Measurements from ENCODE around the gene SGIP1. TPM values are rescaled to one million over a fixed set of nuclear protein-coding genes. Genes with fewer than 3 reads are reported as not detected.

The SGIP1 gene
- total RNA-seq, 1 experiment from 2014 or later, result not detected

DNA sequence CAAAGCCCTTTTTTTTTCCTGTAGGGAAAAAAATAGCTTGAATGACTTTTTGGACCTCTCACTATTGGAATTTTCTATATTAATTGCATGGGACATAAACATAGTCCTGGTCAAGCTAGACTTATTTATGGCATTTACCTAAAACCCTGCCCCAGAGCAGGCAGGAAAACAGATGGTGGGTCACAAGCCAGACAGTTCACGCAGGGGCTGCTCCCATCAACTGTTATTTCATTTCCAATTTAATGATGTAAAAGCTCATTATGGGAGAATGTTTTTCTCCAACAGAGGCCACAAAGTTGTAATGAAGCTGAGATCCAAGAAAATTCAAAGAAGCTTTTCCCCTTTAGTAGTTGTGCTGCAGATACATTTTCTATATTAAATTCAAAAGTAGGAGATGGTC lies 99.2 kb downstream of the SGIP1 start:
- CTCF ChIA-PET, result no interaction called here
- POLR2A ChIA-PET (ENCODE audit: unreplicated experiment), result no interaction called here
- BruUV-seq (replicated peaks), result no TSS peak
- no peaks in the 10 kb centered on the region for H3K4me1 ChIP-seq (ENCODE audit: insufficient read depth, low read length)
- no peaks in the 10 kb centered on the region for H3K9me2 ChIP-seq (replicated peaks; ENCODE audit: low read length)
- H3K4me2 ChIP-seq (ENCODE audit: low read length), result no peak overlapping the region
- H3K4me3 ChIP-seq (ENCODE audit: low read length), result no peak overlapping the region
- intact Hi-C loops (cut with micrococcal nuclease), result no loop called here
- no peaks in the 10 kb centered on the region for H4K20me1 ChIP-seq (ENCODE audit: low read length)
- no peak overlapping the region for H3K27ac ChIP-seq (ENCODE audit: low read length)
- DNase-seq (no peak), ATAC-seq (no peak)
- no peaks in the 10 kb centered on the region for H3K9me3 ChIP-seq (ENCODE audit: low read length)
- H3K27me3 ChIP-seq (ENCODE audit: low read length), result peaks cover 22% of the 10 kb centered on the region; the same call in 1 of the 2 replicates
- H3K36me3 ChIP-seq (ENCODE audit: low read depth, low read length), result no peaks in the 10 kb centered on the region
- H3K9ac ChIP-seq (ENCODE audit: low read length), result no peak overlapping the region
- no peak for TF ChIP-seq EZH2 (IDR thresholded peaks at IDR 0.05; ENCODE audit: low read length, unreplicated experiment)
- TF ChIP-seq EZH2phosphoT487 (IDR thresholded peaks at IDR 0.05; ENCODE audit: borderline replicate concordance, low read length), result no peak
- TF ChIP-seq, protein P1, sequence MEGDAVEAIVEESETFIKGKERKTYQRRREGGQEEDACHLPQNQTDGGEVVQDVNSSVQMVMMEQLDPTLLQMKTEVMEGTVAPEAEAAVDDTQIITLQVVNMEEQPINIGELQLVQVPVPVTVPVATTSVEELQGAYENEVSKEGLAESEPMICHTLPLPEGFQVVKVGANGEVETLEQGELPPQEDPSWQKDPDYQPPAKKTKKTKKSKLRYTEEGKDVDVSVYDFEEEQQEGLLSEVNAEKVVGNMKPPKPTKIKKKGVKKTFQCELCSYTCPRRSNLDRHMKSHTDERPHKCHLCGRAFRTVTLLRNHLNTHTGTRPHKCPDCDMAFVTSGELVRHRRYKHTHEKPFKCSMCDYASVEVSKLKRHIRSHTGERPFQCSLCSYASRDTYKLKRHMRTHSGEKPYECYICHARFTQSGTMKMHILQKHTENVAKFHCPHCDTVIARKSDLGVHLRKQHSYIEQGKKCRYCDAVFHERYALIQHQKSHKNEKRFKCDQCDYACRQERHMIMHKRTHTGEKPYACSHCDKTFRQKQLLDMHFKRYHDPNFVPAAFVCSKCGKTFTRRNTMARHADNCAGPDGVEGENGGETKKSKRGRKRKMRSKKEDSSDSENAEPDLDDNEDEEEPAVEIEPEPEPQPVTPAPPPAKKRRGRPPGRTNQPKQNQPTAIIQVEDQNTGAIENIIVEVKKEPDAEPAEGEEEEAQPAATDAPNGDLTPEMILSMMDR (conservative IDR thresholded peaks at IDR 0.05; ENCODE audit: low read depth, low read length), result no peak
- no peaks in the 10 kb centered on the region for H3K79me2 ChIP-seq (ENCODE audit: low read length)
- H2AFZ ChIP-seq (ENCODE audit: low read length), result no peak overlapping the region
- H3F3A ChIP-seq (ENCODE audit: low read length, unreplicated experiment), result no peaks in the 10 kb centered on the region

DNA sequence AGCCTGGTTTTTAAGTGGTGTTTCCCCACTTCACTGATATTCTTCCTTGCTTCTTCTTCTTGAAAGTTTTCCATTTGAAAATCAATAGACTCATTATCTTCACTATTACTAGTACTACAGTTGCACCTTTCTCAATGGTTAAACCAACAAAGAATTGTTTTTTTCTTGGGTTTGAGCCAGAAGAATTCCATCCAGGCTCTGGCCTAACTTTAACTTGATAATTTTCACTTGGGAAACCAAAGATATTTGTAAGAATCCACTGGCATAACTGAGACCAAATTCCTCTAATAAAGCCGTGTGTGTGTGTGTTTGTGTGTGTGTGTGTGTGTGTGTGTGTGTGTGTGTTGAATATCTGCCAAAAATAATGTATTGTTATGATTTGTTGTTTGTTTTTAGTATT lies 103.2 kb downstream of the SGIP1 start:
- Histone ChIP-seq H4K20me1 (ENCODE audit: low read length) (no peaks in the 10 kb centered on the region), H3K4me3 (ENCODE audit: low read length) (no peak overlapping the region), H3K27ac (ENCODE audit: low read length) (no peak overlapping the region), H3F3A (ENCODE audit: low read length, unreplicated experiment) (no peaks in the 10 kb centered on the region), H2AFZ (ENCODE audit: low read length) (no peak overlapping the region), H3K4me2 (ENCODE audit: low read length) (no peak overlapping the region), H3K9ac (ENCODE audit: low read length) (no peak overlapping the region), H3K36me3 (ENCODE audit: low read depth, low read length) (no peaks in the 10 kb centered on the region), H3K9me2 (replicated peaks; ENCODE audit: low read length) (no peaks in the 10 kb centered on the region), H3K79me2 (ENCODE audit: low read length) (no peaks in the 10 kb centered on the region), H3K27me3 (ENCODE audit: low read length) (peaks cover 32% of the 10 kb centered on the region; the same call in 1 of the 2 replicates), H3K9me3 (ENCODE audit: low read length) (no peaks in the 10 kb centered on the region), H3K4me1 (ENCODE audit: insufficient read depth, low read length) (no peaks in the 10 kb centered on the region)
- ChIA-PET CTCF (no interaction called here), POLR2A (ENCODE audit: unreplicated experiment) (no interaction called here)
- ATAC-seq (no peak), DNase-seq (no peak)
- intact Hi-C loops (cut with micrococcal nuclease), result no loop called here
- BruUV-seq (replicated peaks), result no TSS peak
- no peak for TF ChIP-seq EZH2 (IDR thresholded peaks at IDR 0.05; ENCODE audit: low read length, unreplicated experiment)
- TF ChIP-seq, protein P1 (conservative IDR thresholded peaks at IDR 0.05; ENCODE audit: low read depth, low read length), result no peak
- TF ChIP-seq EZH2phosphoT487 (IDR thresholded peaks at IDR 0.05; ENCODE audit: borderline replicate concordance, low read length), result no peak

GRCh38 chr1:66641891-66642473 lies 108.0 kb downstream of the SGIP1 start:
- Histone ChIP-seq H3K36me3 (ENCODE audit: low read depth, low read length) (no peaks in the 10 kb centered on the region), H3F3A (ENCODE audit: low read length, unreplicated experiment) (no peaks in the 10 kb centered on the region), H3K4me2 (ENCODE audit: low read length) (no peak overlapping the region), H3K79me2 (ENCODE audit: low read length) (no peaks in the 10 kb centered on the region), H3K27me3 (ENCODE audit: low read length) (peaks cover 56% of the 10 kb centered on the region), H3K27ac (ENCODE audit: low read length) (no peak overlapping the region), H3K4me3 (ENCODE audit: low read length) (no peak overlapping the region), H3K9me3 (ENCODE audit: low read length) (no peaks in the 10 kb centered on the region), H4K20me1 (ENCODE audit: low read length) (no peaks in the 10 kb centered on the region), H3K4me1 (ENCODE audit: insufficient read depth, low read length) (no peaks in the 10 kb centered on the region), H3K9ac (ENCODE audit: low read length) (no peak overlapping the region), H3K9me2 (replicated peaks; ENCODE audit: low read length) (no peaks in the 10 kb centered on the region), H2AFZ (ENCODE audit: low read length) (no peak overlapping the region)
- POLR2A ChIA-PET (ENCODE audit: unreplicated experiment), result no interaction called here
- intact Hi-C loops (cut with micrococcal nuclease), result no loop called here
- ATAC-seq (no peak), DNase-seq (no peak)
- BruUV-seq (replicated peaks), result no TSS peak
- no peak for TF ChIP-seq EZH2 (IDR thresholded peaks at IDR 0.05; ENCODE audit: low read length, unreplicated experiment)
- TF ChIP-seq, protein P1 (conservative IDR thresholded peaks at IDR 0.05; ENCODE audit: low read depth, low read length), result no peak
- no peak for TF ChIP-seq EZH2phosphoT487 (IDR thresholded peaks at IDR 0.05; ENCODE audit: borderline replicate concordance, low read length)
- CTCF ChIA-PET, result no interaction called here

Data from PC-3 (cell line).